PC-3 (cell line): Measurements from ENCODE around the gene FGR. TPM values are rescaled to one million over a fixed set of nuclear protein-coding genes. Genes with fewer than 3 reads are reported as not detected.

Source experiments
- ATAC-seq: fragments of 200-7000 bp; cut with Tn5 transposase; 2 replicates; pipeline ENCODE4 v1.9.1; 2020; ENCODE audit warnings: mild to moderate bottlenecking, moderate library complexity
- BruUV-seq: library from RNA; stranded (reverse); fragments of 400-500 nt; replicated peaks from 2 replicates; lab custom pipeline; 2021; lab: Mats Ljungman, UMichigan
- CTCF ChIA-PET: fragments of 300-600 bp; sonication (Branson Sonifier 250); formaldehyde crosslinking; loops from one replicate; lab custom pipeline; 2022; ENCODE audit warnings: antibody characterized with exemption; lab: Charles Lee
- POLR2A ChIA-PET: fragments of 300-600 bp; sonication (Branson Sonifier 250); formaldehyde crosslinking; loops from one replicate; lab custom pipeline; 2022; ENCODE audit warnings: antibody characterized with exemption; ENCODE audit not compliant: unreplicated experiment; lab: Charles Lee
- DNase-seq: peaks from one replicate; pipeline ENCODE4 v3.0.0-alpha.2; 2015
- H2AFZ ChIP-seq: fragments of 300-600 bp; sonication (generic); 2 replicates; pipeline ENCODE4 v1.6.0; 2016; ENCODE audit warnings: antibody characterized with exemption, low read length
- H3F3A ChIP-seq: fragments of 300-600 bp; sonication (generic); one replicate; pipeline ENCODE4 v1.6.0; 2017; ENCODE audit warnings: antibody characterized with exemption, low read length, control low read depth, mild to moderate bottlenecking; ENCODE audit not compliant: unreplicated experiment
- H3K27ac ChIP-seq: fragments of 300-600 bp; sonication (generic); 2 replicates; pipeline ENCODE4 v1.5.1; 2016; ENCODE audit warnings: mild to moderate bottlenecking, low read length
- H3K27me3 ChIP-seq: fragments of 300-600 bp; sonication (generic); 2 replicates; pipeline ENCODE4 v1.6.1; 2016; ENCODE audit warnings: low read length, mixed read lengths
- H3K36me3 ChIP-seq: fragments of 300-600 bp; sonication (generic); 2 replicates; pipeline ENCODE4 v1.6.1; 2016; ENCODE audit warnings: low read depth, mixed run types, low read length, mixed read lengths
- H3K4me1 ChIP-seq: fragments of 300-600 bp; sonication (generic); 2 replicates; pipeline ENCODE4 v1.5.1; 2016; ENCODE audit warnings: low read length; ENCODE audit not compliant: insufficient read depth
- H3K4me2 ChIP-seq: fragments of 300-600 bp; sonication (generic); 2 replicates; pipeline ENCODE4 v1.6.0; 2016; ENCODE audit warnings: low read length
- H3K4me3 ChIP-seq: fragments of 300-600 bp; sonication (generic); 2 replicates; pipeline ENCODE4 v1.5.1; 2016; ENCODE audit warnings: mild to moderate bottlenecking, low read length, mixed read lengths
- H3K79me2 ChIP-seq: fragments of 300-600 bp; sonication (generic); 2 replicates; pipeline ENCODE4 v1.6.1; 2017; ENCODE audit warnings: low read length, mixed read lengths
- H3K9ac ChIP-seq: fragments of 300-600 bp; sonication (generic); 2 replicates; pipeline ENCODE4 v1.6.0; 2016; ENCODE audit warnings: mild to moderate bottlenecking, low read length
- H3K9me2 ChIP-seq: fragments of 300-600 bp; sonication (generic); replicated peaks from 2 replicates; pipeline ENCODE4 v1.6.1; 2016; ENCODE audit warnings: mixed run types, low read length, mixed read lengths
- H3K9me3 ChIP-seq: fragments of 300-600 bp; sonication (generic); 2 replicates; pipeline ENCODE4 v1.6.1; 2016; ENCODE audit warnings: low read length, mixed read lengths
- H4K20me1 ChIP-seq: fragments of 300-600 bp; sonication (generic); 2 replicates; pipeline ENCODE4 v1.6.1; 2016; ENCODE audit warnings: low read length, mixed read lengths
- EZH2 ChIP-seq: fragments of 300-600 bp; sonication (generic); IDR thresholded peaks from one replicate; pipeline ENCODE4 v1.6.1; 2017; ENCODE audit warnings: antibody characterized with exemption, mild to moderate bottlenecking, low read length; ENCODE audit not compliant: unreplicated experiment
- EZH2phosphoT487 ChIP-seq: fragments of 300-600 bp; sonication (generic); IDR thresholded peaks from 2 replicates; pipeline ENCODE4 v1.6.1; 2018; ENCODE audit warnings: mild to moderate bottlenecking, antibody characterized with exemption, low read length, borderline replicate concordance
- intact Hi-C: fragments of 100-400 bp; cut with micrococcal nuclease; formaldehyde crosslinking; loops from 2 replicates; pipeline ENCODE4 v1.9.0; 2023
- total RNA-seq: library from RNA; depleted of rRNA; stranded (reverse); fragments of >200 nt; gene quantifications from 2 replicates; pipeline ENCODE4 v1.2.3, GENCODE V29; 2014
- TF ChIP-seq, protein P1 (sequence below): fragments of 300-600 bp; sonication (generic); conservative IDR thresholded peaks from 2 replicates; pipeline ENCODE4 v1.5.1; 2017; ENCODE audit warnings: antibody characterized with exemption, low read depth, mild to moderate bottlenecking, low read length

Gene FGR
- total RNA-seq, 1 experiment from 2014 or later = not detected

DNA sequence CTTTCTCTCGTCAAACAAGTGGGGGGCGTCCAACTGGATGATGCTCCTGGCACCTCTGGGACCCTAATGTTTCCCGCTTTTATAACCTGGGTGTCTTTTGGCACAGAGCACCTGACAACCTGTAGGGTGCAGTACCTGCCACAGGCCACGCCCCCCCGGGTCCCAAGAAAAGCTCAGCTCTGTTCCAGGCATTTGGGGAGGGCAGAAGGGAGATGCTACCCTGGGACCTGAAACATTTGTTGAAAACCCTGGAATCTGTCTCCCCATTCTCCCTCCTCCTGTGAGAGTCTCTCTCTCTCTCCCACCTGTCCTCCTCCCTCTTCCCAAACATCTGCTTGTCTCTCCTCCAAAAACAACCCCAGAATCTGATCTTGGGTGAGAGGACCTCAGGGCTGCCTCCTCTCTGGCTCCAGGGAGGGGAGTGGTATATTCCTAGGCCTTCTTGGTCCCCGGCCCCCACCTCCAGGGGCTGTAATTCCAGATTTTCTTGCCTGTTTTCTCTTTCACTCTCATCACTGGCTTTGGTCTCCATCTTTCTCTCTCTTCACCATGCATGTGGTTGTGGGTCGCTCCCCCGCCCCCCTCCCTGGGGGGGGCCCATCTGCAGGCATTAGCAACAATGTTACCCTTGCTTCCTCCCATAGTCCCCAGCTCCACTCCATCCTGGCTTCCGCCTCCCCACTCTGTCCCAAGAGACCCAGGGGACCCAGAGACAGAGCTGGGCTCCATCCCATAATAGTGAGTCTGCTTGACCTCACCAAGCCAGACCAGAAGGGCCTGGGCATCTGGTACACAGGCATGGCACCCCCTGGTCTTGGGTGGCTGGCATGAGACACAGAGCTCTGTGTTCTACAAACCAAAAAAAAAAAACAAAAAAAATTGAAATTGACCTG, 35.1 kb downstream of the FGR start:
- no peak overlapping the region for H2AFZ ChIP-seq
- no TSS peak for BruUV-seq
- no peaks in the 10 kb centered on the region for H3K9me3 ChIP-seq
- H3K27ac ChIP-seq = no peak overlapping the region
- H3K9me2 ChIP-seq = no peaks in the 10 kb centered on the region
- CTCF ChIA-PET = interaction anchor here (0.6 to 1.2 kb wide), 2 partner anchors 35 to 67 kb away, joined by 7 to 8 read pairs; no protein-coding TSS in a partner anchor
- H3K79me2 ChIP-seq = peaks cover 88% of the 10 kb centered on the region
- DNase-seq = peak; percentile 29
- no peak for ATAC-seq
- H3K27me3 ChIP-seq = no peaks in the 10 kb centered on the region
- H3K36me3 ChIP-seq = no peaks in the 10 kb centered on the region
- H3F3A ChIP-seq = no peaks in the 10 kb centered on the region
- H4K20me1 ChIP-seq = peaks cover 66% of the 10 kb centered on the region
- TF ChIP-seq EZH2 = no peak
- TF ChIP-seq, protein P1, sequence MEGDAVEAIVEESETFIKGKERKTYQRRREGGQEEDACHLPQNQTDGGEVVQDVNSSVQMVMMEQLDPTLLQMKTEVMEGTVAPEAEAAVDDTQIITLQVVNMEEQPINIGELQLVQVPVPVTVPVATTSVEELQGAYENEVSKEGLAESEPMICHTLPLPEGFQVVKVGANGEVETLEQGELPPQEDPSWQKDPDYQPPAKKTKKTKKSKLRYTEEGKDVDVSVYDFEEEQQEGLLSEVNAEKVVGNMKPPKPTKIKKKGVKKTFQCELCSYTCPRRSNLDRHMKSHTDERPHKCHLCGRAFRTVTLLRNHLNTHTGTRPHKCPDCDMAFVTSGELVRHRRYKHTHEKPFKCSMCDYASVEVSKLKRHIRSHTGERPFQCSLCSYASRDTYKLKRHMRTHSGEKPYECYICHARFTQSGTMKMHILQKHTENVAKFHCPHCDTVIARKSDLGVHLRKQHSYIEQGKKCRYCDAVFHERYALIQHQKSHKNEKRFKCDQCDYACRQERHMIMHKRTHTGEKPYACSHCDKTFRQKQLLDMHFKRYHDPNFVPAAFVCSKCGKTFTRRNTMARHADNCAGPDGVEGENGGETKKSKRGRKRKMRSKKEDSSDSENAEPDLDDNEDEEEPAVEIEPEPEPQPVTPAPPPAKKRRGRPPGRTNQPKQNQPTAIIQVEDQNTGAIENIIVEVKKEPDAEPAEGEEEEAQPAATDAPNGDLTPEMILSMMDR = peak; percentile 30; the same call in 1 of the 2 replicates
- no peak overlapping the region for H3K9ac ChIP-seq
- H3K4me2 ChIP-seq = peak overlapping the region; percentile 75
- peak overlapping the region; percentile 48; the same call in 1 of the 2 replicates for H3K4me3 ChIP-seq
- H3K4me1 ChIP-seq = peaks cover 43% of the 10 kb centered on the region
- intact Hi-C loops = loop anchor here (10.0 kb wide), 1 partner anchor 295 kb away; no protein-coding TSS in a partner anchor
- POLR2A ChIA-PET = interaction anchor here (0.6 to 0.7 kb wide), 4 partner anchors 24 to 185 kb away, joined by 3 to 13 read pairs (median 6); no protein-coding TSS in a partner anchor

DNA sequence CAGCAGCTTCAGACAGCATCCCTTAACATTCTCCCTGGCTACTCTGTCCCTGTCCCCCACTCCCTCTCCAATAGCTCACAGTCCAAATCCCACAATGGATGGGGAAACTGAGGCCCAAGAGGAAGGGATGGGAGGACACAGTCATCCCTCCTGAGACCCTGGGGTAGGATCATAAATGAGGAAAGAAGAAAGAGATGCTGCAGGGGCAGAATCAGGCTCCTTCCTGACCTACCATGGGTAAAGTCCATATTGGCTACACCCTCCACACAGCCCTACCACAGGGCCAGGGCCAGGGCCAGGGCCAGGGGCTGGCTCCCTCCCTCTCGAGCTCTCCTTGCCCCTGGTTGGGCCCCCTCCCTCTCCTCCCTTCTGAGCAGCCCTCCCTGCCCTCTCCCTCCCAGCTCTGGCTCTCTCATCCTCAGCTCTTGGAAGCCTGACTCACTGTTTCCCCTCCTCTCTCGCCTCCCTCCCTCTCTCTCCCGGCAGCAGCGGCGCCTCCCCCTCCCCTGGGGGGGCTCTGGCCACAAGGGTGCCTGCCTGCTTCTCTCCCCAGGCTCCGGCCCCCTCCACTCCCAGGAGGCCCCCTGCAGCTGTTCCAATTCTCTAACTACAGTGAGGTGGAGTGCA, 36.0 kb downstream of the FGR start:
- BruUV-seq = no TSS peak
- Histone ChIP-seq H3K4me2 (peak overlapping the region; percentile 75), H3K4me3 (peak overlapping the region; percentile 48; the same call in 1 of the 2 replicates), H2AFZ (no peak overlapping the region), H3F3A (no peaks in the 10 kb centered on the region), H3K4me1 (peaks cover 43% of the 10 kb centered on the region), H3K9me2 (no peaks in the 10 kb centered on the region), H3K27me3 (no peaks in the 10 kb centered on the region), H3K79me2 (peaks cover 96% of the 10 kb centered on the region), H3K36me3 (no peaks in the 10 kb centered on the region), H3K9me3 (no peaks in the 10 kb centered on the region), H4K20me1 (peaks cover 66% of the 10 kb centered on the region), H3K27ac (no peak overlapping the region), H3K9ac (no peak overlapping the region)
- POLR2A ChIA-PET = no interaction called here
- DNase-seq (peak; percentile 46), ATAC-seq (peak; percentile 32)
- CTCF ChIA-PET = interaction anchor here (0.7 kb wide), 1 partner anchor 9 kb away, joined by 3 read pairs; no protein-coding TSS in a partner anchor
- intact Hi-C loops = no loop called here
- no peak for TF ChIP-seq EZH2
- TF ChIP-seq, protein P1 = no peak
- no peak for TF ChIP-seq EZH2phosphoT487
